ENCODE results near the gene ZNF341.

- TF ChIP-seq SIN3A (IDR thresholded peaks at IDR 0.05; ENCODE audit: borderline replicate concordance in 2 of 2, control insufficient read depth in 1 of 2, low read depth in 2 of 2, low read length in 2 of 2): no peak
- no peak for TF ChIP-seq ZBTB2 (IDR thresholded peaks at IDR 0.05)
- TF ChIP-seq ZNF639 (CRISPR knock-in tag; conservative IDR thresholded peaks at IDR 0.05 in 1 of 2, IDR thresholded peaks at IDR 0.05 in 1 of 2): no peak
- TF ChIP-seq BRD4 (IDR thresholded peaks at IDR 0.05): no peak
- no peak for TF ChIP-seq CTCF (IDR thresholded peaks at IDR 0.05 in 2 of 3, conservative IDR thresholded peaks at IDR 0.05 in 1 of 3; ENCODE audit: insufficient read depth in 2 of 3, low read depth in 1 of 3, low read length in 3 of 3)
- TF ChIP-seq STAT5B (CRISPR knock-in tag; IDR thresholded peaks at IDR 0.05): no peak
- no peak for TF ChIP-seq SMAD3 (CRISPR knock-in tag; conservative IDR thresholded peaks at IDR 0.05)
- TF ChIP-seq ZNF239 (CRISPR knock-in tag; IDR thresholded peaks at IDR 0.05): no peak
- no peak for TF ChIP-seq ZFP1 (CRISPR knock-in tag; IDR thresholded peaks at IDR 0.05)
Observed at GRCh38 chr20:33687993-33688937, 43.5 kb upstream of the ZNF341 start.

All from K562 (cell line).